K562 (cell line): ENCODE data around the gene DACT3. TPM values are rescaled to one million over a fixed set of nuclear protein-coding genes. Genes with fewer than 3 reads are reported as not detected.

Source experiments
- ATAC-seq: fragments of 200-7000 bp; cut with Tn5 transposase; 3 replicates; pipeline ENCODE4 v1.9.1; 2020; ENCODE audit warnings: moderate library complexity
- BruUV-seq: library from RNA; stranded (reverse); fragments of 400-500 nt; replicated peaks from 2 replicates; lab custom pipeline; 2021; lab: Mats Ljungman, UMichigan
- CTCF ChIA-PET: fragments of 300-600 bp; formaldehyde crosslinking; extraction: SDS; loops from one replicate; lab custom pipeline; 2021; ENCODE audit warnings: low intra/inter-chr PET ratio; lab: Yijun Ruan, JAX
- POLR2A ChIA-PET: fragments of 300-600, 350-650 bp; sonication (Branson Sonifier 250); formaldehyde crosslinking; extraction: SDS; loops from one replicate; lab custom pipeline; 2021; ENCODE audit warnings: antibody characterized with exemption, inconsistent platforms; lab: Yijun Ruan, JAX
- DNase-seq, 4 experiments: peaks; one replicate each; pipeline versions ENCODE4 v3.0.0 to v3.0.0-alpha.2; 2011 to 2018; ENCODE audit warnings: low spot score in 3 of 4, mixed read lengths in 3 of 4; ENCODE audit errors: extremely low read depth in 1 of 4
- FAIRE-seq: peaks from 2 replicates; lab custom pipeline; 2011; peaks lifted over from hg19 to GRCh38; lab: Jason Lieb, UNC
- H2AFZ ChIP-seq: 2 replicates; pipeline ENCODE4 v1.6.0; 2011; ENCODE audit warnings: low read depth, low read length, control low read depth, inconsistent platforms
- H3K27ac ChIP-seq: fragments of 200-600 bp; 3 replicates; pipeline ENCODE4 v1.8.0; 2011; ENCODE audit warnings: low read depth, mild to moderate bottlenecking, control low read depth, inconsistent platforms, low read length, moderate library complexity, mixed read lengths; ENCODE audit errors: extremely low read depth
- H3K27me3 ChIP-seq, 2 experiments: fragments of 300-600 bp in 1 of 2; 2 replicates in 1 of 2; 3 replicates in 1 of 2; pipeline versions ENCODE4 v1.6.0 to v1.8.0; 2011; ENCODE audit warnings: inconsistent platforms in 2 of 2, low read length in 2 of 2, mild to moderate bottlenecking in 1 of 2, mixed read lengths in 1 of 2, moderate library complexity in 1 of 2; ENCODE audit not compliant: control insufficient read depth in 2 of 2, insufficient read depth in 2 of 2
- H3K36me3 ChIP-seq: fragments of 300-600 bp; 3 replicates; pipeline ENCODE4 v1.8.0; 2011; ENCODE audit warnings: mild to moderate bottlenecking, low read length, inconsistent platforms; ENCODE audit not compliant: control insufficient read depth, insufficient read depth
- H3K4me1 ChIP-seq, 2 experiments: fragments of 200-600 bp in 1 of 2; replicated peaks in 1 of 2; 2 replicates in 1 of 2; 3 replicates in 1 of 2; pipeline versions ENCODE4 v1.5.1 to v1.8.0; 2011; ENCODE audit warnings: inconsistent platforms in 2 of 2, low read length in 2 of 2, mild to moderate bottlenecking in 1 of 2, mixed read lengths in 1 of 2, moderate library complexity in 1 of 2; ENCODE audit not compliant: control insufficient read depth in 2 of 2, insufficient read depth in 2 of 2
- H3K4me2 ChIP-seq: 2 replicates; pipeline ENCODE4 v1.6.1; 2011; ENCODE audit warnings: low read length, control low read depth, inconsistent platforms, mixed read lengths; ENCODE audit not compliant: insufficient read depth
- H3K4me3 ChIP-seq: fragments of 200-600 bp; sonication (generic), shearing (Covaris generic); 2 replicates; pipeline ENCODE4 v1.5.1; 2016; ENCODE audit warnings: control low read depth, inconsistent platforms
- H3K79me2 ChIP-seq: fragments of 200-600 bp; 3 replicates; pipeline ENCODE4 v1.8.0; 2011; ENCODE audit warnings: low read length, inconsistent platforms; ENCODE audit not compliant: control insufficient read depth, insufficient read depth
- H3K9ac ChIP-seq, 2 experiments: 2 replicates each; pipeline versions ENCODE4 v1.6.0 to v1.6.1; 2011; ENCODE audit warnings: low read depth in 2 of 2, low read length in 2 of 2, control low read depth in 1 of 2, inconsistent platforms in 1 of 2, mild to moderate bottlenecking in 1 of 2, mixed read lengths in 1 of 2; ENCODE audit not compliant: insufficient read depth in 1 of 2
- H3K9me1 ChIP-seq: one replicate; pipeline ENCODE4 v1.6.0; 2011; ENCODE audit warnings: inconsistent platforms, mild to moderate bottlenecking, low read length, moderate library complexity; ENCODE audit not compliant: control insufficient read depth, insufficient read depth
- H3K9me3 ChIP-seq: replicated peaks from 2 replicates; pipeline ENCODE4 v1.5.1; 2011; ENCODE audit warnings: low read depth, low read length, inconsistent platforms; ENCODE audit not compliant: control insufficient read depth, insufficient read depth
- H4K20me1 ChIP-seq: replicated peaks from 2 replicates; pipeline ENCODE4 v1.6.1; 2011; ENCODE audit warnings: low read length, inconsistent platforms, mixed read lengths; ENCODE audit not compliant: control insufficient read depth, insufficient read depth
- TFAM ChIP-seq: fragments of 250-450 bp; sonication (Bioruptor Pico); conservative IDR thresholded peaks from 2 replicates; pipeline ENCODE4 v1.5.0; 2021; ENCODE audit warnings: mild to moderate bottlenecking, moderate library complexity
- ZNF592 ChIP-seq: fragments of 450-650 bp; IDR thresholded peaks from 2 replicates; pipeline ENCODE4 v1.6.1; 2017; ENCODE audit warnings: antibody characterized with exemption, mild to moderate bottlenecking
- in situ Hi-C: fragments of 300-500 bp; cut with MboI; formaldehyde crosslinking; loops from 4 replicates; pipeline ENCODE4 v1.15.0; 2018; ENCODE audit warnings: inconsistent platforms, mixed read lengths
- intact Hi-C: fragments of 100-400 bp; cut with micrococcal nuclease; formaldehyde crosslinking; loops from 2 replicates; pipeline ENCODE4 v1.14.2; 2022
- polyA plus RNA-seq, 8 experiments: library from polyadenylated mRNA; depleted of rRNA in 4 of 8; stranded (reverse) in 5 of 8; unstranded in 3 of 8; fragments of >200 nt; fragmentation: Nextera tagmentation in 2 of 8; fragmentation: Illumina TruSeq in 1 of 8; extraction: Ambion mirVana in 2 of 8; extraction: Trizol in 1 of 8; gene quantifications; 2 replicates each; pipeline versions ENCODE4 v1.2.1 to v1.2.3, GENCODE V29; 2011 to 2014; ENCODE audit warnings: inconsistent platforms in 1 of 8, missing spikeins in 1 of 8
- total RNA-seq, 7 experiments: library from RNA; depleted of rRNA in 6 of 7; stranded (reverse); fragments of >200 nt in 6 of 7; fragmentation: Illumina TruSeq in 2 of 7; extraction: Trizol in 2 of 7; gene quantifications; 2 replicates each; pipeline versions ENCODE4 v1.2.1 to v1.2.3, GENCODE V29; 2011 to 2021; ENCODE audit warnings: low replicate concordance in 1 of 7

Gene DACT3
- total and polyA plus RNA-seq, 9 of the 15 experiments (the other 6 are each of a cell fraction or from before 2014, with no cell fraction given), result 0.67 to 6.5 (median 3.5) TPM

DNA sequence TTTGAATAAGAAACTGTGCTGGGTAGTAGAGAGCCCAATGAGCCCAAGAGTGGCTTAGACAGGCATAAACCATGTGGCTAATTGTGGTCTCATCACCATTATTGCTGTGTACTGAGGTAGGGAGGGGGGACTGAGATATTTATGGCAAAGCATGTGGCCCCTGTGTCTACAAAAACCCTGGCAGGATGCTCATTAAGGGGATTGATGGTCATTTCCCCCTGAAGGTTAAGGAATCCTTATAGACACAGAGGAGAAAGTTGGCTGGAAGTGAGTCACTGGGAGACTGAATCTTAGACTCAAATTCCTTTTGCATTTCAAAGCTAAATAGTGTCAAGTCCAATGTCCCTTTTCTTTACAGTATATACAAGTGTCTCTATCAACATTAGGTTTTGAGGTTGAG lies 9.8 kb upstream of the DACT3 start:
- intact Hi-C loops (no loop called here), in situ Hi-C loops (no loop called here)
- Histone ChIP-seq H3K4me2 (no peak overlapping the region), H3K79me2 (no peaks in the 10 kb centered on the region), H4K20me1 (no peaks in the 10 kb centered on the region), H3K9ac (no peak overlapping the region), H3K9me1 (no peaks in the 10 kb centered on the region), H3K27me3 (no peaks in the 10 kb centered on the region), H3K9me3 (no peaks in the 10 kb centered on the region), H3K36me3 (peaks cover 25% of the 10 kb centered on the region; the same call in 2 of the 3 replicates), H3K4me1 (peaks cover 0 to 7% of the 10 kb centered on the region in 2 experiments; a peak in 2 of 5 replicates), H2AFZ (no peak overlapping the region), H3K27ac (no peak overlapping the region), H3K4me3 (no peak overlapping the region)
- ATAC-seq, result no peak
- TF ChIP-seq ZNF592, result no peak
- no peak for TF ChIP-seq TFAM (CRISPR knock-in tag)
- DNase-seq, result no peak
- ChIA-PET POLR2A (no interaction called here), CTCF (interaction anchor here (0.7 kb wide), 1 partner anchor 10 kb away, joined by 3 read pairs; the partner anchor contains the start of gene DACT3)
- BruUV-seq, result no TSS peak
- no peak for FAIRE-seq
